Vagina (tissue), 2 donors: ENCODE measurements around the gene MEI1. TPM values are rescaled to one million over a fixed set of nuclear protein-coding genes. Genes with fewer than 3 reads are reported as not detected.

Experiments used
- DNase-seq, 2 donors: peaks; one replicate each; pipeline ENCODE4 v3.0.0-alpha.2; 2017; ENCODE audit errors: extremely low spot score in 2 of 2
- H3K27ac ChIP-seq: fragments of 200-600 bp; sonication (generic); one replicate; pipeline ENCODE4 v1.5.1; 2019
- H3K27me3 ChIP-seq: fragments of 200-600 bp; sonication (generic); one replicate; pipeline ENCODE4 v1.5.1; 2019
- H3K36me3 ChIP-seq, 2 donors: fragments of 200-600 bp; sonication (generic); one replicate each; pipeline ENCODE4 v1.5.1; 2017 to 2019
- H3K4me1 ChIP-seq: fragments of 200-600 bp; sonication (generic); one replicate; pipeline ENCODE4 v1.5.1; 2019
- H3K4me3 ChIP-seq, 2 donors: fragments of 200-600 bp; sonication (generic); 1 replicate in 1 of 2; 2 replicates in 1 of 2; pipeline ENCODE4 v1.5.1; 2016 to 2019
- H3K9me3 ChIP-seq: fragments of 200-600 bp; sonication (generic); one replicate; pipeline ENCODE4 v1.5.1; 2019
- CTCF ChIP-seq, 3 experiments: fragments of 450-650 bp in 2 of 3; fragments of 200-600 bp in 1 of 3; sonication (generic) in 1 of 3; IDR thresholded peaks; one replicate each; pipeline ENCODE4 v1.5.1; 2017 to 2019; ENCODE audit warnings: antibody characterized with exemption in 3 of 3, mild to moderate bottlenecking in 2 of 3, moderate library complexity in 2 of 3
- POLR2A ChIP-seq, 2 donors: fragments of 450-650 bp; IDR thresholded peaks; one replicate each; pipeline ENCODE4 v1.6.1; 2017; ENCODE audit warnings: antibody characterized with exemption in 2 of 2, mild to moderate bottlenecking in 2 of 2, moderate library complexity in 2 of 2
- POLR2AphosphoS5 ChIP-seq, 2 donors: sonication (generic); formaldehyde crosslinking; IDR thresholded peaks; one replicate each; pipeline ENCODE4 v1.9.0; 2017; ENCODE audit warnings: antibody characterized with exemption in 2 of 2, mild to moderate bottlenecking in 2 of 2, low read depth in 1 of 2; ENCODE audit not compliant: insufficient read depth in 1 of 2
- intact Hi-C: fragments of 100-400 bp; cut with DNase I; formaldehyde crosslinking; loops from one replicate; pipeline ENCODE4 v1.15.1; 2023
- total RNA-seq: library from RNA; depleted of rRNA; stranded (reverse); fragments of >200 nt; gene quantifications from one replicate; pipeline ENCODE4 v1.2.3, GENCODE V29; 2016

Gene MEI1
- total RNA-seq, 1 donor from 2014 or later: 6.4 TPM

GRCh38 chr22:41793871-41794270, 94.6 kb downstream of the MEI1 start:
- H3K9me3 ChIP-seq: no peaks in the 10 kb centered on the region
- H3K36me3 ChIP-seq: no peaks in the 10 kb centered on the region
- no peaks in the 10 kb centered on the region for H3K4me1 ChIP-seq
- DNase-seq: no peak
- TF ChIP-seq CTCF (IDR thresholded peaks at IDR 0.05): no peak
- no peak overlapping the region for H3K27ac ChIP-seq
- H3K4me3 ChIP-seq: no peak overlapping the region
- intact Hi-C loops: no loop called here
- no peaks in the 10 kb centered on the region for H3K27me3 ChIP-seq

GRCh38 chr22:41798736-41799135, 99.4 kb downstream of the MEI1 start:
- Histone ChIP-seq H3K4me1 (peaks cover 23% of the 10 kb centered on the region), H3K27ac (no peak overlapping the region), H3K4me3 (no peak overlapping the region), H3K36me3 (no peaks in the 10 kb centered on the region), H3K9me3 (no peaks in the 10 kb centered on the region), H3K27me3 (no peaks in the 10 kb centered on the region)
- TF ChIP-seq POLR2AphosphoS5 (IDR thresholded peaks at IDR 0.05; ENCODE audit: insufficient read depth in 1 of 2, low read depth in 1 of 2): no peak
- intact Hi-C loops: no loop called here
- no peak for DNase-seq

- intact Hi-C loops: no loop called here
Observed at GRCh38 chr22:41799486-41800347, 100.4 kb downstream of the MEI1 start.

GRCh38 chr22:41800348-41801146, 101.2 kb downstream of the MEI1 start, which contains the start of gene CCDC134:
Gene CCDC134 (plus strand): TSS chr22:41800679. CDS start chr22:41808891, 8,212 bp downstream.
- H3K4me1 ChIP-seq: peaks cover 23% of the 10 kb centered on the region
- no peaks in the 10 kb centered on the region for H3K9me3 ChIP-seq
- DNase-seq: no peak
- intact Hi-C loops: no loop called here
- TF ChIP-seq POLR2AphosphoS5 (IDR thresholded peaks at IDR 0.05; ENCODE audit: insufficient read depth in 1 of 2, low read depth in 1 of 2) (peak; percentile 39 to 91), POLR2A (IDR thresholded peaks at IDR 0.05) (no peak), CTCF (IDR thresholded peaks at IDR 0.05) (peak in 1 of 3 experiments; percentile 13)
- H3K27ac ChIP-seq: peak within 1 kb of the TSS; percentile 88
- H3K36me3 ChIP-seq: no peaks in the 10 kb centered on the region
- H3K4me3 ChIP-seq: peak within 1 kb of the TSS; percentile 76 to 85
- no peaks in the 10 kb centered on the region for H3K27me3 ChIP-seq

More at GRCh38 chr22:41799486-41800347, 100.4 kb downstream of the MEI1 start:
- H3K4me1 ChIP-seq: peaks cover 23% of the 10 kb centered on the region
- no peaks in the 10 kb centered on the region for H3K36me3 ChIP-seq
- H3K27me3 ChIP-seq: no peaks in the 10 kb centered on the region
- peak overlapping the region; percentile 88 for H3K27ac ChIP-seq
- no peaks in the 10 kb centered on the region for H3K9me3 ChIP-seq
- peak overlapping the region; percentile 76 to 85 for H3K4me3 ChIP-seq
- no peak for DNase-seq
- TF ChIP-seq POLR2A (IDR thresholded peaks at IDR 0.05) (no peak), CTCF (IDR thresholded peaks at IDR 0.05) (peak in 2 of 3 experiments; percentile 8 to 15), POLR2AphosphoS5 (IDR thresholded peaks at IDR 0.05; ENCODE audit: insufficient read depth in 1 of 2, low read depth in 1 of 2) (no peak)

GRCh38 chr22:41801147-41801819, 102.0 kb downstream of the MEI1 start:
- no peak for DNase-seq
- intact Hi-C loops: no loop called here
- H3K27ac ChIP-seq: peak overlapping the region; percentile 88
- H3K9me3 ChIP-seq: no peaks in the 10 kb centered on the region
- H3K27me3 ChIP-seq: no peaks in the 10 kb centered on the region
- H3K4me3 ChIP-seq: peak overlapping the region; percentile 76 to 85
- H3K4me1 ChIP-seq: peaks cover 23% of the 10 kb centered on the region
- H3K36me3 ChIP-seq: no peaks in the 10 kb centered on the region
- TF ChIP-seq POLR2A (IDR thresholded peaks at IDR 0.05) (no peak), POLR2AphosphoS5 (IDR thresholded peaks at IDR 0.05; ENCODE audit: insufficient read depth in 1 of 2, low read depth in 1 of 2) (no peak), CTCF (IDR thresholded peaks at IDR 0.05) (no peak)
